ENCODE results near the gene CLCN1. TPM values are rescaled to one million over a fixed set of nuclear protein-coding genes. Genes with fewer than 3 reads are reported as not detected.
A peak's percentile ranks its signal among the peaks of the same experiment; 100 is the strongest.

Gene CLCN1
- total RNA-seq, 2 donors from 2014 or later, result not detected

- Histone ChIP-seq H3K4me1 (no peaks in the 10 kb centered on the region), H3K27me3 (no peaks in the 10 kb centered on the region), H3K36me3 (replicated peaks in 1 of 2; ENCODE audit: insufficient read depth in 1 of 2, low read depth in 2 of 2) (no peaks in the 10 kb centered on the region), H3K9me3 (no peaks in the 10 kb centered on the region), H3K4me3 (no peak overlapping the region), H3K27ac (no peak overlapping the region)
- WGBS, 2 donors, result 44 to 48% methylated on average over 4 of the region's 4 CpGs
- intact Hi-C loops (cut with DNase I), result no loop called here
- peak in 2 of 4 donors; percentile 57 to 60 for DNase-seq
- TF ChIP-seq POLR2A (IDR thresholded peaks at IDR 0.05), result no peak
- TF ChIP-seq CTCF (IDR thresholded peaks at IDR 0.05), result no peak
- no peak for ATAC-seq
Measured at GRCh38 chr7:143372070-143372469, 56.2 kb downstream of the CLCN1 start.

DNA sequence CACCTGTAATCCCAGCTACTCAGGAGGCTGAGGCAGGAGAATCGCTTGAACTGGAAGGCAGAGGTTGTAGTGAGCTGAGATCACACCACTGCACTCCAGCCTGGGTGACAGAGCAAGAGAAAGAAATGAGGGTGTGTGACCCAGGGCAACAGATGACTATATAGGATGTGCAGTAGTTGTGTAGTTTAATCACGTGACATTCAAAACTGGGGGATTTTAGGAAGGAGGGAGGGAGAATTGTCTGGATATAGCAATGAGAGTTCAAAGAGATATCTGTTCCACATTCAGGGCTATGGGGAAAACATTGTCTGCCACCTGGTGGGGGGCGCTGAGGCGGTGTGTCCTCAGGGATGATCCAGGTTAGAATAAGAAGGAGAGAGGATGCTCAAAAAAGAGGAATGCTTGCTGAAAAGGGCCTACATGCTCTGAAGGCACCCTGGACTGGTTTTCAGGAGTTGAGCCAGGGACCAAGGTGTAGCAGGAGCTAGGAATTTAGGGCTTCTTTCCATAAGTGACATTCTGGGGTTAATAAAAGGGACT lies 57.4 kb downstream of the CLCN1 start:
- ATAC-seq (no peak), DNase-seq (no peak)
- no peaks in the 10 kb centered on the region for H3K36me3 ChIP-seq (replicated peaks in 1 of 2; ENCODE audit: insufficient read depth in 1 of 2, low read depth in 2 of 2)
- intact Hi-C loops (cut with DNase I), result no loop called here
- H3K27me3 ChIP-seq, result no peaks in the 10 kb centered on the region
- WGBS, 2 donors, result 82 to 87% methylated on average over 4 of the region's 4 CpGs
- no peak overlapping the region for H3K27ac ChIP-seq
- H3K4me1 ChIP-seq, result no peaks in the 10 kb centered on the region
- TF ChIP-seq POLR2A (IDR thresholded peaks at IDR 0.05) (no peak), CTCF (IDR thresholded peaks at IDR 0.05) (no peak)
- H3K4me3 ChIP-seq, result no peak overlapping the region
- H3K9me3 ChIP-seq, result no peaks in the 10 kb centered on the region

GRCh38 chr7:143374561-143374960 lies 58.6 kb downstream of the CLCN1 start:
- intact Hi-C loops (cut with DNase I), result no loop called here
- H3K4me3 ChIP-seq, result no peak overlapping the region
- H3K27ac ChIP-seq, result no peak overlapping the region
- no peak for TF ChIP-seq POLR2A (IDR thresholded peaks at IDR 0.05)
- no peak for TF ChIP-seq CTCF (IDR thresholded peaks at IDR 0.05)
- H3K36me3 ChIP-seq (replicated peaks in 1 of 2; ENCODE audit: insufficient read depth in 1 of 2, low read depth in 2 of 2), result no peaks in the 10 kb centered on the region
- no peak for ATAC-seq
- no peaks in the 10 kb centered on the region for H3K9me3 ChIP-seq
- H3K4me1 ChIP-seq, result peaks cover 5% of the 10 kb centered on the region
- H3K27me3 ChIP-seq, result no peaks in the 10 kb centered on the region
- 70 to 87% methylated on average over 5 of the region's 5 CpGs for WGBS, 2 donors
- DNase-seq, result no peak

DNA sequence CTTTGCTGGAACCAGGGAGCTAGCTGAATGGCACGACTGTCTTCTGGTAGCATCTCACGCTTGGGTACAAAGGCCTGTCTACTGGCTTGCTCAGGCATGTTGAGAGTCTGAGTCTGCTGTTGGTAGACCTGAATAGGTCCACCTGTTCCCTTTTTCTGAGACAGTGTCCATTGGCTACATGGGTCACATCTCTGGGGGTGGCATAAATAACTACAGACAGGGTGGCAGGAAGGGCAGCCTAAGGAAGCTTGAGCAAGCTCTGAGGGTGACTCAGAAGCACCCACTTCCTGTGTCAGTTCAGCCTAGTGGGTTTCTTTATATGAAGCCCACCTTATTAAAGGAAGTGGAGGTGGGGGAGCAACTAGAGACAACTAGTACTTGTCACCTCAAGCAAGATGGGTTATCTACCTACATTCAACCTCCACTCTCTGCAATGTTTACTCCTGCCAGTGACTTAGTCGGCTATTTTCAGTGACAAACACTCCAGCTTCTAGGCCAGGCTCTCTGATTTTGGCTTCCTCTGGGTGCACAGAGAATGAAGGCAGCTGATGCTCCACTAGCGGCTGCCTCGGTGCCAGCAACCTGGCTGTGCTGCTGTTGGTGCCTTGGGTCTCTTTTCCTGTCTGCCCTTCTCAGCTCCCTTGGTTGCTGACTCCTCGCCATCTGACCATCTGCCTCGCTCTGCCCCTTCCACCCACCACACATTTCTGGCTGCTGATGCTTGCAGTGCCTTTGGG lies 59.6 kb downstream of the CLCN1 start:
- no peak for TF ChIP-seq POLR2A (IDR thresholded peaks at IDR 0.05)
- TF ChIP-seq CTCF (IDR thresholded peaks at IDR 0.05), result no peak
- Histone ChIP-seq H3K4me1 (peaks cover 10% of the 10 kb centered on the region), H3K9me3 (no peaks in the 10 kb centered on the region), H3K36me3 (replicated peaks in 1 of 2; ENCODE audit: insufficient read depth in 1 of 2, low read depth in 2 of 2) (no peaks in the 10 kb centered on the region), H3K27me3 (no peaks in the 10 kb centered on the region), H3K27ac (peak overlapping the region in 1 of 4 donors; percentile 61), H3K4me3 (no peak overlapping the region)
- WGBS, 2 donors, result 55 to 81% methylated on average over 6 to 7 of the region's 7 CpGs
- DNase-seq (peak in 1 of 4 donors; percentile 52), ATAC-seq (no peak)
- intact Hi-C loops (cut with DNase I), result no loop called here

DNA sequence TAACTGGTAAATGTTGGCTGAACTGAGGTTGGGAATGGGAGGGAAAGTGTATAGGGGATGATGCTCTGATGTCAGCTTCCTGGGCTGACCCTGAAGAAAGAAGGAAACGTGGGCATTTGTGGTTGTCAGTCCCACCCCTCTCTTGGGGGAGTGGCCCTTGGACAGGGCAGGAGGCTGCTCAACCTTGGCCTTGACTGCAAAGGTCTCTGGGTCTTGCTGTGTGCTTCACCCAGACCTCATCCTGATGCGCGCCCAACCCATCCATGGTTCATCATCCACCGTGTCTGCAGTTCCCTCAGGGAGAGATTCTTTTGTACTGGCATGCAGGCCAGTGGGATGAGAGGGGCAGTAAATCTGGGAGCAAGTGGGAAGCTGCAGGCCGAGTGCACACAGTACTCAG lies 60.5 kb downstream of the CLCN1 start:
- TF ChIP-seq CTCF (IDR thresholded peaks at IDR 0.05) (no peak), POLR2A (IDR thresholded peaks at IDR 0.05) (no peak)
- intact Hi-C loops (cut with DNase I), result no loop called here
- Histone ChIP-seq H3K27ac (peak overlapping the region in 1 of 4 donors; percentile 61), H3K27me3 (no peaks in the 10 kb centered on the region), H3K9me3 (no peaks in the 10 kb centered on the region), H3K36me3 (replicated peaks in 1 of 2; ENCODE audit: insufficient read depth in 1 of 2, low read depth in 2 of 2) (no peaks in the 10 kb centered on the region), H3K4me3 (no peak overlapping the region), H3K4me1 (peaks cover 10% of the 10 kb centered on the region)
- ATAC-seq (no peak), DNase-seq (no peak)
- WGBS, 2 donors, result 69 to 74% methylated on average over 5 of the region's 5 CpGs
